WTC11 (cell line): ENCODE results near the gene NCOA6. TPM values are rescaled to one million over a fixed set of nuclear protein-coding genes. Genes with fewer than 3 reads are reported as not detected.

Experiments
- ATAC-seq: fragments of 200-7000 bp; cut with Tn5 transposase; 2 replicates; pipeline ENCODE4 v1.10.0; 2021; ENCODE audit warnings: mild to moderate bottlenecking, moderate library complexity
- CTCF ChIA-PET: fragments of 300-600 bp; sonication (Branson Sonifier 250); formaldehyde crosslinking; loops from one replicate; lab custom pipeline; 2021; ENCODE audit warnings: antibody characterized with exemption; lab: Charles Lee
- POLR2A ChIA-PET: fragments of 350-600 bp; sonication (Branson Sonifier 250); formaldehyde crosslinking; loops from one replicate; lab custom pipeline; 2021; ENCODE audit warnings: antibody characterized with exemption; lab: Charles Lee
- DNase-seq: peaks from one replicate; pipeline ENCODE4 v3.0.0; 2021; ENCODE audit warnings: low spot score
- H3K27ac Mint-ChIP-seq: 2 replicates; pipeline ENCODE4 v1.8.0; 2021; ENCODE audit warnings: mixed read lengths
- H3K27me3 Mint-ChIP-seq: 2 replicates; pipeline ENCODE4 v1.8.0; 2021; ENCODE audit warnings: low read depth, mild to moderate bottlenecking, moderate library complexity, mixed read lengths
- H3K36me3 Mint-ChIP-seq: 2 replicates; pipeline ENCODE4 v1.8.0; 2021; ENCODE audit warnings: mixed read lengths
- H3K4me1 Mint-ChIP-seq: 2 replicates; pipeline ENCODE4 v1.8.0; 2022; ENCODE audit warnings: mixed read lengths
- H3K4me3 Mint-ChIP-seq: 2 replicates; pipeline ENCODE4 v1.8.0; 2021; ENCODE audit warnings: mild to moderate bottlenecking, moderate library complexity, mixed read lengths
- H3K9me3 Mint-ChIP-seq: 2 replicates; pipeline ENCODE4 v1.8.0; 2021; ENCODE audit warnings: mixed read lengths
- ATF1 ChIP-seq: sonication (generic); formaldehyde crosslinking; IDR thresholded peaks from 2 replicates; pipeline ENCODE4 v1.8.1; 2023; ENCODE audit warnings: mild to moderate bottlenecking, moderate library complexity, missing genetic modification reagents
- CBFB ChIP-seq: sonication (generic); formaldehyde crosslinking; IDR thresholded peaks from 2 replicates; pipeline ENCODE4 v1.8.1; 2022; ENCODE audit warnings: mild to moderate bottlenecking, low read depth, missing genetic modification reagents
- ESRRA ChIP-seq: sonication (generic); formaldehyde crosslinking; IDR thresholded peaks from 2 replicates; pipeline ENCODE4 v1.8.1; 2022; ENCODE audit warnings: mild to moderate bottlenecking, missing genetic modification reagents, borderline replicate concordance
- ETV6 ChIP-seq: sonication (generic); formaldehyde crosslinking; IDR thresholded peaks from 2 replicates; pipeline ENCODE4 v1.8.1; 2022; ENCODE audit warnings: mild to moderate bottlenecking, missing genetic modification reagents
- FOXP1 ChIP-seq: sonication (generic); formaldehyde crosslinking; IDR thresholded peaks from 2 replicates; pipeline ENCODE4 v1.8.0; 2022; ENCODE audit warnings: missing genetic modification reagents, mild to moderate bottlenecking, moderate library complexity, borderline replicate concordance
- IRF2 ChIP-seq: sonication (generic); formaldehyde crosslinking; IDR thresholded peaks from 2 replicates; pipeline ENCODE4 v1.8.0; 2022; ENCODE audit warnings: low read depth, missing genetic modification reagents, borderline replicate concordance
- MXD4 ChIP-seq: fragments of 250-450 bp; sonication (Bioruptor Pico); IDR thresholded peaks from 2 replicates; pipeline ENCODE4 v1.8.0; 2021; ENCODE audit warnings: mild to moderate bottlenecking, moderate library complexity, borderline replicate concordance
- NR3C1 ChIP-seq: sonication (generic); formaldehyde crosslinking; conservative IDR thresholded peaks from 2 replicates; pipeline ENCODE4 v1.8.1; 2023; ENCODE audit warnings: low read depth, mild to moderate bottlenecking, missing genetic modification reagents
- TEAD4 ChIP-seq: sonication (generic); formaldehyde crosslinking; IDR thresholded peaks from 2 replicates; pipeline ENCODE4 v1.8.0; 2022; ENCODE audit warnings: mild to moderate bottlenecking, missing genetic modification reagents
- ZNF121 ChIP-seq: sonication (generic); formaldehyde crosslinking; IDR thresholded peaks from 2 replicates; pipeline ENCODE4 v1.8.0; 2023; ENCODE audit warnings: missing genetic modification reagents
- total RNA-seq: library from RNA; stranded (reverse); gene quantifications from 3 replicates; pipeline ENCODE4 v1.2.3, GENCODE V29; 2021
- TF ChIP-seq, protein P1 (sequence below): sonication (generic); formaldehyde crosslinking; conservative IDR thresholded peaks from 2 replicates; pipeline ENCODE4 v1.8.1; 2022; ENCODE audit warnings: mild to moderate bottlenecking, missing genetic modification reagents
- TF ChIP-seq, protein P2 (sequence below): sonication (generic); formaldehyde crosslinking; conservative IDR thresholded peaks from 2 replicates; pipeline ENCODE4 v1.8.1; 2023; ENCODE audit warnings: mild to moderate bottlenecking, low read depth, missing genetic modification reagents, moderate library complexity
- TF ChIP-seq, protein P3 (sequence below): sonication (generic); formaldehyde crosslinking; IDR thresholded peaks from 2 replicates; pipeline ENCODE4 v1.8.1; 2023; ENCODE audit warnings: mild to moderate bottlenecking, missing genetic modification reagents
- TF ChIP-seq, protein P4 (sequence below): sonication (generic); formaldehyde crosslinking; IDR thresholded peaks from 2 replicates; pipeline ENCODE4 v1.8.0; 2022; ENCODE audit warnings: mild to moderate bottlenecking, missing genetic modification reagents
- TF ChIP-seq, protein P5 (sequence below): sonication (generic); formaldehyde crosslinking; IDR thresholded peaks from 2 replicates; pipeline ENCODE4 v1.8.0; 2023; ENCODE audit warnings: missing genetic modification reagents
- TF ChIP-seq, protein P6 (sequence below): sonication (generic); formaldehyde crosslinking; IDR thresholded peaks from 2 replicates; pipeline ENCODE4 v1.8.1; 2023; ENCODE audit warnings: mild to moderate bottlenecking, missing genetic modification reagents
- TF ChIP-seq, protein P7 (sequence below): fragments of 250-450 bp; sonication (Bioruptor Pico); IDR thresholded peaks from 2 replicates; pipeline ENCODE4 v1.9.0; 2021; ENCODE audit warnings: mild to moderate bottlenecking, borderline replicate concordance
- TF ChIP-seq, protein P8 (sequence below): sonication (generic); formaldehyde crosslinking; IDR thresholded peaks from 2 replicates; pipeline ENCODE4 v1.8.0; 2023; ENCODE audit warnings: mild to moderate bottlenecking, missing genetic modification reagents

Gene NCOA6
- total RNA-seq, 1 experiment from 2014 or later, result 10.1 TPM

DNA sequence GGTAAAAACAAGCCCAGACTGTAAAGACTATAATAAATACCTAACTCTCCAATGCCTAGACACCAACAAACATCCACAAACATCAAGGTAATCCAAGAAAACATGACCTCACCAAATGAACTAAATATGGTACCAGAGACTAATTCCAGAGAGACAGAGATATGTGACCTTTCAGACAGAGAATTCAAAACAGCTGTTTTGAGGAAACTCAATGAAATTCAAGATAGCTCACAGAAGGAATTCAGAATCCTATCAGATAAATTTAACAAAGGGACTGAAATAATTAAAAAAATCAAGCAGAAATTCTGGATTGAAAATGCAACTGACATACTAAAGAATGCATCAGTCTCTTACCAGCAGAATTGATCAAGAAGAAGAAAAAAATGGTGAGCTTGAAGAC lies 26.6 kb downstream of the NCOA6 start:
- ATAC-seq (no peak), DNase-seq (no peak)
- H3K4me1 Mint-ChIP-seq, result no peaks in the 10 kb centered on the region
- ChIA-PET POLR2A (no interaction called here), CTCF (no interaction called here)
- no peaks in the 10 kb centered on the region for H3K36me3 Mint-ChIP-seq
- no peak overlapping the region for H3K4me3 Mint-ChIP-seq
- H3K9me3 Mint-ChIP-seq, result peaks cover 4% of the 10 kb centered on the region; the same call in 1 of the 2 replicates
- H3K27ac Mint-ChIP-seq, result no peak overlapping the region
- no peaks in the 10 kb centered on the region for H3K27me3 Mint-ChIP-seq
- TF ChIP-seq, protein P1, sequence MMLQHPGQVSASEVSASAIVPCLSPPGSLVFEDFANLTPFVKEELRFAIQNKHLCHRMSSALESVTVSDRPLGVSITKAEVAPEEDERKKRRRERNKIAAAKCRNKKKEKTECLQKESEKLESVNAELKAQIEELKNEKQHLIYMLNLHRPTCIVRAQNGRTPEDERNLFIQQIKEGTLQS, result no peak
- TF ChIP-seq, protein P2, sequence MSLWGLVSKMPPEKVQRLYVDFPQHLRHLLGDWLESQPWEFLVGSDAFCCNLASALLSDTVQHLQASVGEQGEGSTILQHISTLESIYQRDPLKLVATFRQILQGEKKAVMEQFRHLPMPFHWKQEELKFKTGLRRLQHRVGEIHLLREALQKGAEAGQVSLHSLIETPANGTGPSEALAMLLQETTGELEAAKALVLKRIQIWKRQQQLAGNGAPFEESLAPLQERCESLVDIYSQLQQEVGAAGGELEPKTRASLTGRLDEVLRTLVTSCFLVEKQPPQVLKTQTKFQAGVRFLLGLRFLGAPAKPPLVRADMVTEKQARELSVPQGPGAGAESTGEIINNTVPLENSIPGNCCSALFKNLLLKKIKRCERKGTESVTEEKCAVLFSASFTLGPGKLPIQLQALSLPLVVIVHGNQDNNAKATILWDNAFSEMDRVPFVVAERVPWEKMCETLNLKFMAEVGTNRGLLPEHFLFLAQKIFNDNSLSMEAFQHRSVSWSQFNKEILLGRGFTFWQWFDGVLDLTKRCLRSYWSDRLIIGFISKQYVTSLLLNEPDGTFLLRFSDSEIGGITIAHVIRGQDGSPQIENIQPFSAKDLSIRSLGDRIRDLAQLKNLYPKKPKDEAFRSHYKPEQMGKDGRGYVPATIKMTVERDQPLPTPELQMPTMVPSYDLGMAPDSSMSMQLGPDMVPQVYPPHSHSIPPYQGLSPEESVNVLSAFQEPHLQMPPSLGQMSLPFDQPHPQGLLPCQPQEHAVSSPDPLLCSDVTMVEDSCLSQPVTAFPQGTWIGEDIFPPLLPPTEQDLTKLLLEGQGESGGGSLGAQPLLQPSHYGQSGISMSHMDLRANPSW, result no peak
- TF ChIP-seq, protein P3, sequence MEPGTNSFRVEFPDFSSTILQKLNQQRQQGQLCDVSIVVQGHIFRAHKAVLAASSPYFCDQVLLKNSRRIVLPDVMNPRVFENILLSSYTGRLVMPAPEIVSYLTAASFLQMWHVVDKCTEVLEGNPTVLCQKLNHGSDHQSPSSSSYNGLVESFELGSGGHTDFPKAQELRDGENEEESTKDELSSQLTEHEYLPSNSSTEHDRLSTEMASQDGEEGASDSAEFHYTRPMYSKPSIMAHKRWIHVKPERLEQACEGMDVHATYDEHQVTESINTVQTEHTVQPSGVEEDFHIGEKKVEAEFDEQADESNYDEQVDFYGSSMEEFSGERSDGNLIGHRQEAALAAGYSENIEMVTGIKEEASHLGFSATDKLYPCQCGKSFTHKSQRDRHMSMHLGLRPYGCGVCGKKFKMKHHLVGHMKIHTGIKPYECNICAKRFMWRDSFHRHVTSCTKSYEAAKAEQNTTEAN (CRISPR knock-in tag), result no peak
- TF ChIP-seq, protein P4, sequence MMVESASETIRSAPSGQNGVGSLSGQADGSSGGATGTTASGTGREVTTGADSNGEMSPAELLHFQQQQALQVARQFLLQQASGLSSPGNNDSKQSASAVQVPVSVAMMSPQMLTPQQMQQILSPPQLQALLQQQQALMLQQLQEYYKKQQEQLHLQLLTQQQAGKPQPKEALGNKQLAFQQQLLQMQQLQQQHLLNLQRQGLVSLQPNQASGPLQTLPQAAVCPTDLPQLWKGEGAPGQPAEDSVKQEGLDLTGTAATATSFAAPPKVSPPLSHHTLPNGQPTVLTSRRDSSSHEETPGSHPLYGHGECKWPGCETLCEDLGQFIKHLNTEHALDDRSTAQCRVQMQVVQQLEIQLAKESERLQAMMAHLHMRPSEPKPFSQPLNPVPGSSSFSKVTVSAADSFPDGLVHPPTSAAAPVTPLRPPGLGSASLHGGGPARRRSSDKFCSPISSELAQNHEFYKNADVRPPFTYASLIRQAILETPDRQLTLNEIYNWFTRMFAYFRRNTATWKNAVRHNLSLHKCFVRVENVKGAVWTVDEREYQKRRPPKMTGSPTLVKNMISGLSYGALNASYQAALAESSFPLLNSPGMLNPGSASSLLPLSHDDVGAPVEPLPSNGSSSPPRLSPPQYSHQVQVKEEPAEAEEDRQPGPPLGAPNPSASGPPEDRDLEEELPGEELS (CRISPR knock-in tag), result no peak
- no peak for TF ChIP-seq ETV6 (CRISPR knock-in tag)

DNA sequence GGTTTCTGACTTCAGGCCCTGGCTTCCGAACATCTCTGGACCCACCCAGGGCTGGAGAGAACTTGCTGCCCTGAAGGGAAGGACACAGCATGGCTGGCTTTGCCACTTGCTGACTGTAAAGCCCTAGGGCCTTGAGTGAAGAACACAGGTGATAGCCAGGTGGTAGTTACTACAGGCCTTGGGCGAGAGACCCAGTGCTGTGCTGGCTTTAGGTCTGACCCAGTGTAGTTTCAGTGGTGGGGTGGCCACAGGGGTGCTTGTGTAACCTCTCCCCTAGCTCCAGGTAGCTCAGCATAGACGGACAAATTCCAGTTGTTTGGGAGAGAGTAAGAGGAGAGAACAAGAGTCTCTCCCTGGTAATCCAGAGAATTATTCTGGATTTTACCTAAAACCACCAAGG lies 27.1 kb downstream of the NCOA6 start:
- Mint-ChIP-seq H3K36me3 (no peaks in the 10 kb centered on the region), H3K9me3 (peaks cover 4% of the 10 kb centered on the region; the same call in 1 of the 2 replicates), H3K4me3 (no peak overlapping the region), H3K27me3 (no peaks in the 10 kb centered on the region), H3K4me1 (no peaks in the 10 kb centered on the region), H3K27ac (no peak overlapping the region)
- ChIA-PET POLR2A (no interaction called here), CTCF (no interaction called here)
- TF ChIP-seq, protein P5, sequence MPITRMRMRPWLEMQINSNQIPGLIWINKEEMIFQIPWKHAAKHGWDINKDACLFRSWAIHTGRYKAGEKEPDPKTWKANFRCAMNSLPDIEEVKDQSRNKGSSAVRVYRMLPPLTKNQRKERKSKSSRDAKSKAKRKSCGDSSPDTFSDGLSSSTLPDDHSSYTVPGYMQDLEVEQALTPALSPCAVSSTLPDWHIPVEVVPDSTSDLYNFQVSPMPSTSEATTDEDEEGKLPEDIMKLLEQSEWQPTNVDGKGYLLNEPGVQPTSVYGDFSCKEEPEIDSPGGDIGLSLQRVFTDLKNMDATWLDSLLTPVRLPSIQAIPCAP, result no peak
- TF ChIP-seq IRF2 (no peak), TEAD4 (no peak), ATF1 (CRISPR knock-in tag) (no peak), ZNF121 (no peak), FOXP1 (CRISPR knock-in tag) (no peak), MXD4 (CRISPR knock-in tag) (no peak), ESRRA (CRISPR knock-in tag) (no peak), NR3C1 (no peak), CBFB (CRISPR knock-in tag) (no peak)
- TF ChIP-seq, protein P6, sequence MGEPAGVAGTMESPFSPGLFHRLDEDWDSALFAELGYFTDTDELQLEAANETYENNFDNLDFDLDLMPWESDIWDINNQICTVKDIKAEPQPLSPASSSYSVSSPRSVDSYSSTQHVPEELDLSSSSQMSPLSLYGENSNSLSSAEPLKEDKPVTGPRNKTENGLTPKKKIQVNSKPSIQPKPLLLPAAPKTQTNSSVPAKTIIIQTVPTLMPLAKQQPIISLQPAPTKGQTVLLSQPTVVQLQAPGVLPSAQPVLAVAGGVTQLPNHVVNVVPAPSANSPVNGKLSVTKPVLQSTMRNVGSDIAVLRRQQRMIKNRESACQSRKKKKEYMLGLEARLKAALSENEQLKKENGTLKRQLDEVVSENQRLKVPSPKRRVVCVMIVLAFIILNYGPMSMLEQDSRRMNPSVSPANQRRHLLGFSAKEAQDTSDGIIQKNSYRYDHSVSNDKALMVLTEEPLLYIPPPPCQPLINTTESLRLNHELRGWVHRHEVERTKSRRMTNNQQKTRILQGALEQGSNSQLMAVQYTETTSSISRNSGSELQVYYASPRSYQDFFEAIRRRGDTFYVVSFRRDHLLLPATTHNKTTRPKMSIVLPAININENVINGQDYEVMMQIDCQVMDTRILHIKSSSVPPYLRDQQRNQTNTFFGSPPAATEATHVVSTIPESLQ (CRISPR knock-in tag), result no peak
- TF ChIP-seq, protein P7, sequence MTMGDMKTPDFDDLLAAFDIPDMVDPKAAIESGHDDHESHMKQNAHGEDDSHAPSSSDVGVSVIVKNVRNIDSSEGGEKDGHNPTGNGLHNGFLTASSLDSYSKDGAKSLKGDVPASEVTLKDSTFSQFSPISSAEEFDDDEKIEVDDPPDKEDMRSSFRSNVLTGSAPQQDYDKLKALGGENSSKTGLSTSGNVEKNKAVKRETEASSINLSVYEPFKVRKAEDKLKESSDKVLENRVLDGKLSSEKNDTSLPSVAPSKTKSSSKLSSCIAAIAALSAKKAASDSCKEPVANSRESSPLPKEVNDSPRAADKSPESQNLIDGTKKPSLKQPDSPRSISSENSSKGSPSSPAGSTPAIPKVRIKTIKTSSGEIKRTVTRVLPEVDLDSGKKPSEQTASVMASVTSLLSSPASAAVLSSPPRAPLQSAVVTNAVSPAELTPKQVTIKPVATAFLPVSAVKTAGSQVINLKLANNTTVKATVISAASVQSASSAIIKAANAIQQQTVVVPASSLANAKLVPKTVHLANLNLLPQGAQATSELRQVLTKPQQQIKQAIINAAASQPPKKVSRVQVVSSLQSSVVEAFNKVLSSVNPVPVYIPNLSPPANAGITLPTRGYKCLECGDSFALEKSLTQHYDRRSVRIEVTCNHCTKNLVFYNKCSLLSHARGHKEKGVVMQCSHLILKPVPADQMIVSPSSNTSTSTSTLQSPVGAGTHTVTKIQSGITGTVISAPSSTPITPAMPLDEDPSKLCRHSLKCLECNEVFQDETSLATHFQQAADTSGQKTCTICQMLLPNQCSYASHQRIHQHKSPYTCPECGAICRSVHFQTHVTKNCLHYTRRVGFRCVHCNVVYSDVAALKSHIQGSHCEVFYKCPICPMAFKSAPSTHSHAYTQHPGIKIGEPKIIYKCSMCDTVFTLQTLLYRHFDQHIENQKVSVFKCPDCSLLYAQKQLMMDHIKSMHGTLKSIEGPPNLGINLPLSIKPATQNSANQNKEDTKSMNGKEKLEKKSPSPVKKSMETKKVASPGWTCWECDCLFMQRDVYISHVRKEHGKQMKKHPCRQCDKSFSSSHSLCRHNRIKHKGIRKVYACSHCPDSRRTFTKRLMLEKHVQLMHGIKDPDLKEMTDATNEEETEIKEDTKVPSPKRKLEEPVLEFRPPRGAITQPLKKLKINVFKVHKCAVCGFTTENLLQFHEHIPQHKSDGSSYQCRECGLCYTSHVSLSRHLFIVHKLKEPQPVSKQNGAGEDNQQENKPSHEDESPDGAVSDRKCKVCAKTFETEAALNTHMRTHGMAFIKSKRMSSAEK (CRISPR knock-in tag), result no peak
- TF ChIP-seq, protein P8, sequence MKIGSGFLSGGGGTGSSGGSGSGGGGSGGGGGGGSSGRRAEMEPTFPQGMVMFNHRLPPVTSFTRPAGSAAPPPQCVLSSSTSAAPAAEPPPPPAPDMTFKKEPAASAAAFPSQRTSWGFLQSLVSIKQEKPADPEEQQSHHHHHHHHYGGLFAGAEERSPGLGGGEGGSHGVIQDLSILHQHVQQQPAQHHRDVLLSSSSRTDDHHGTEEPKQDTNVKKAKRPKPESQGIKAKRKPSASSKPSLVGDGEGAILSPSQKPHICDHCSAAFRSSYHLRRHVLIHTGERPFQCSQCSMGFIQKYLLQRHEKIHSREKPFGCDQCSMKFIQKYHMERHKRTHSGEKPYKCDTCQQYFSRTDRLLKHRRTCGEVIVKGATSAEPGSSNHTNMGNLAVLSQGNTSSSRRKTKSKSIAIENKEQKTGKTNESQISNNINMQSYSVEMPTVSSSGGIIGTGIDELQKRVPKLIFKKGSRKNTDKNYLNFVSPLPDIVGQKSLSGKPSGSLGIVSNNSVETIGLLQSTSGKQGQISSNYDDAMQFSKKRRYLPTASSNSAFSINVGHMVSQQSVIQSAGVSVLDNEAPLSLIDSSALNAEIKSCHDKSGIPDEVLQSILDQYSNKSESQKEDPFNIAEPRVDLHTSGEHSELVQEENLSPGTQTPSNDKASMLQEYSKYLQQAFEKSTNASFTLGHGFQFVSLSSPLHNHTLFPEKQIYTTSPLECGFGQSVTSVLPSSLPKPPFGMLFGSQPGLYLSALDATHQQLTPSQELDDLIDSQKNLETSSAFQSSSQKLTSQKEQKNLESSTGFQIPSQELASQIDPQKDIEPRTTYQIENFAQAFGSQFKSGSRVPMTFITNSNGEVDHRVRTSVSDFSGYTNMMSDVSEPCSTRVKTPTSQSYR (CRISPR knock-in tag), result no peak
- DNase-seq (no peak), ATAC-seq (no peak)
